Large intestine (tissue), 3 donors: Measurements from ENCODE around the gene NECAB2. TPM values are rescaled to one million over a fixed set of nuclear protein-coding genes. Genes with fewer than 3 reads are reported as not detected.

Experiments used
- DNase-seq, 2 donors: peaks; one replicate each; pipeline versions ENCODE4 v3.0.0 to v3.0.0-alpha.2; 2013
- H3K27ac ChIP-seq: one replicate; pipeline ENCODE4 v1.5.1; 2013; ENCODE audit warnings: low read length
- H3K27me3 ChIP-seq: 2 replicates; pipeline ENCODE4 v1.6.1; 2013; ENCODE audit warnings: low read length; ENCODE audit not compliant: control insufficient read depth, insufficient read depth
- H3K36me3 ChIP-seq: 2 replicates; pipeline ENCODE4 v1.6.1; 2013; ENCODE audit warnings: low read length; ENCODE audit not compliant: control insufficient read depth, insufficient read depth
- H3K4me1 ChIP-seq: one replicate; pipeline ENCODE4 v1.6.1; 2013; ENCODE audit warnings: low read length; ENCODE audit not compliant: control insufficient read depth, insufficient read depth
- H3K4me3 ChIP-seq: one replicate; pipeline ENCODE4 v1.5.1; 2013; ENCODE audit warnings: low read length
- H3K9me3 ChIP-seq: one replicate; pipeline ENCODE4 v1.6.1; 2013; ENCODE audit warnings: mild to moderate bottlenecking, low read depth, low read length, moderate library complexity; ENCODE audit not compliant: control insufficient read depth
- WGBS: methylation state at CpG from one replicate; pipeline ENCODE4 v1.1.5; 2013; ENCODE audit warnings: low lambda C conversion rate; ENCODE audit not compliant: insufficient coverage; 5-methylcytosine and 5-hydroxymethylcytosine counted together
- polyA plus RNA-seq: library from polyadenylated mRNA; unstranded; fragments of 120-200 nt; gene quantifications from one replicate; pipeline ENCODE4 v1.2.1, GENCODE V29; 2013

NECAB2 gene
- polyA plus RNA-seq, 1 donor: 6.6 TPM

GRCh38 chr16:83952940-83953795 lies 14.9 kb upstream of the NECAB2 start, which contains the start of gene OSGIN1:
OSGIN1 (plus strand) TSS chr16:83953240; CDS start chr16:83957672, 4,432 bp downstream.
- DNase-seq: peak; percentile 94 to 97
- no CpG with 5 or more reads among the region's 30 CpGs for WGBS
- H3K36me3 ChIP-seq: no peaks in the 10 kb centered on the region

GRCh38 chr16:83953796-83954576 lies 14.1 kb upstream of the NECAB2 start:
- peaks cover 31% of the 10 kb centered on the region for H3K4me1 ChIP-seq
- DNase-seq: peak; percentile 61 to 76
- no peaks in the 10 kb centered on the region for H3K9me3 ChIP-seq
- no peaks in the 10 kb centered on the region for H3K27me3 ChIP-seq
- H3K4me3 ChIP-seq: peak overlapping the region; percentile 73
- no peaks in the 10 kb centered on the region for H3K36me3 ChIP-seq
- WGBS: 5% methylated on average over 3 of the region's 19 CpGs
- peak overlapping the region; percentile 98 for H3K27ac ChIP-seq

More at GRCh38 chr16:83952940-83953795, 14.9 kb upstream of the NECAB2 start, which contains the start of gene OSGIN1:
- Histone ChIP-seq H3K9me3 (no peaks in the 10 kb centered on the region), H3K27me3 (no peaks in the 10 kb centered on the region), H3K4me1 (peaks cover 34% of the 10 kb centered on the region), H3K4me3 (peak within 1 kb of the TSS; percentile 73), H3K27ac (peak within 1 kb of the TSS; percentile 98)

GRCh38 chr16:83954577-83955016 lies 13.4 kb upstream of the NECAB2 start:
- peak overlapping the region; percentile 98 for H3K27ac ChIP-seq
- peaks cover 5% of the 10 kb centered on the region for H3K36me3 ChIP-seq
- no peaks in the 10 kb centered on the region for H3K9me3 ChIP-seq
- peaks cover 26% of the 10 kb centered on the region for H3K4me1 ChIP-seq
- no CpG with 5 or more reads among the region's 9 CpGs for WGBS
- no peak overlapping the region for H3K4me3 ChIP-seq
- H3K27me3 ChIP-seq: no peaks in the 10 kb centered on the region
- peak; percentile 86 to 90 for DNase-seq

- no peaks in the 10 kb centered on the region for H3K9me3 ChIP-seq
- peaks cover 8% of the 10 kb centered on the region for H3K36me3 ChIP-seq
- H3K4me1 ChIP-seq: peaks cover 25% of the 10 kb centered on the region
- no CpG with 5 or more reads among the region's 23 CpGs for WGBS
- no peak for DNase-seq
- H3K27me3 ChIP-seq: no peaks in the 10 kb centered on the region
- no peak overlapping the region for H3K27ac ChIP-seq
- no peak overlapping the region for H3K4me3 ChIP-seq
These were observed 12.6 kb upstream of the NECAB2 start for GRCh38 chr16:83955218-83956130.

GRCh38 chr16:83956336-83957289 lies 11.4 kb upstream of the NECAB2 start:
- peaks cover 10% of the 10 kb centered on the region for H3K36me3 ChIP-seq
- no CpG with 5 or more reads among the region's 22 CpGs for WGBS
- no peak overlapping the region for H3K4me3 ChIP-seq
- H3K27ac ChIP-seq: no peak overlapping the region
- H3K4me1 ChIP-seq: peaks cover 25% of the 10 kb centered on the region
- peak; percentile 50 to 55 for DNase-seq
- H3K9me3 ChIP-seq: no peaks in the 10 kb centered on the region
- no peaks in the 10 kb centered on the region for H3K27me3 ChIP-seq

- Histone ChIP-seq H3K36me3 (peaks cover 10% of the 10 kb centered on the region), H3K4me1 (peaks cover 24% of the 10 kb centered on the region), H3K4me3 (no peak overlapping the region), H3K27ac (no peak overlapping the region), H3K27me3 (no peaks in the 10 kb centered on the region), H3K9me3 (no peaks in the 10 kb centered on the region)
- DNase-seq: no peak
- no CpG with 5 or more reads among the region's 14 CpGs for WGBS
These were observed 10.7 kb upstream of the NECAB2 start for GRCh38 chr16:83957296-83957855.

- no peaks in the 10 kb centered on the region for H3K27me3 ChIP-seq
- H3K4me1 ChIP-seq: peaks cover 15% of the 10 kb centered on the region
- no CpG with 5 or more reads among the region's 21 CpGs for WGBS
- no peak overlapping the region for H3K27ac ChIP-seq
- H3K36me3 ChIP-seq: peaks cover 10% of the 10 kb centered on the region
- no peak overlapping the region for H3K4me3 ChIP-seq
- DNase-seq: no peak
- H3K9me3 ChIP-seq: no peaks in the 10 kb centered on the region
These were observed 9.8 kb upstream of the NECAB2 start for GRCh38 chr16:83958137-83958845.

- Histone ChIP-seq H3K36me3 (peaks cover 10% of the 10 kb centered on the region), H3K9me3 (no peaks in the 10 kb centered on the region), H3K4me3 (no peak overlapping the region), H3K27me3 (no peaks in the 10 kb centered on the region), H3K27ac (no peak overlapping the region), H3K4me1 (peaks cover 8% of the 10 kb centered on the region)
- DNase-seq: no peak
- WGBS: 80% methylated on average over 2 of the region's 21 CpGs
These were observed 9.0 kb upstream of the NECAB2 start for GRCh38 chr16:83958846-83959565.
